ENCODE measurements around the gene PRAMEF33.
"Not testable (repeated sequence)": the region's sequence is repeated elsewhere in the genome, so short reads cannot be mapped to it uniquely, and the experiment has no call there.

The PRAMEF33 gene, protein sequence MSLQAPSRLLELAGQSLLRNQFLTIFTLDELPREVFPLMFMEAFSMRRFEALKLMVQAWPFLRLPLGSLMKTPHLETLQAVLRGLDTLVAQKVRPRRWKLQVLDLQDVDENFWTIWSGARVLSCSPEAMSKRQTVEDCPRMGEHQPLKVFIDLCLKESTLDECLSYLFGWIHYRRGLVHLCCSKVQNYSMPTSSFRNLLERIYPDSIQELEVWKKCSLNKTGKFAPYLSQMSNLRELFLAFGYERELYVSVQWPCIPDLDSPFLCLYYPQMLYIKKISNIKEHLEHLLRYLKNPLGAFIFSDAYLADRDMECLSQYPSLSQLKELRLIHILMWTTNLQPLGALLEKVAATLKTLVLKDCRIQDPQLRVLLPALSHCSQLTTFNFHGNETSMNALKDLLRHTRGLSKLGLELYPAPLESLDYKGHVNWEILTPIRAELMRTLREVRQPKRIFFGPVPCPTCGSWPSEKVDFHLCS

GRCh38 chr1:13303239-13303638 is at the start of gene PRAMEF33:
TSS of gene PRAMEF33 (plus strand) at chr1:13303539. CDS start at chr1:13305955, 2,416 bp downstream.
- not testable (repeated sequence) for H3K27me3 Mint-ChIP-seq, H3K36me3 Mint-ChIP-seq, H3K27ac Mint-ChIP-seq, H3K4me1 Mint-ChIP-seq, H3K9me3 Mint-ChIP-seq, H3K4me3 Mint-ChIP-seq, ATAC-seq

GRCh38 chr1:13253898-13254297 is 49.4 kb upstream of the PRAMEF33 start, which contains the start of gene PRAMEF5:
TSS of gene PRAMEF5 (plus strand) at chr1:13254198. CDS start at chr1:13259269, 5,071 bp downstream.
- not testable (repeated sequence) for ATAC-seq, H3K4me3 Mint-ChIP-seq, H3K27me3 Mint-ChIP-seq, H3K36me3 Mint-ChIP-seq, H3K27ac Mint-ChIP-seq, H3K4me1 Mint-ChIP-seq, H3K9me3 Mint-ChIP-seq

DNA sequence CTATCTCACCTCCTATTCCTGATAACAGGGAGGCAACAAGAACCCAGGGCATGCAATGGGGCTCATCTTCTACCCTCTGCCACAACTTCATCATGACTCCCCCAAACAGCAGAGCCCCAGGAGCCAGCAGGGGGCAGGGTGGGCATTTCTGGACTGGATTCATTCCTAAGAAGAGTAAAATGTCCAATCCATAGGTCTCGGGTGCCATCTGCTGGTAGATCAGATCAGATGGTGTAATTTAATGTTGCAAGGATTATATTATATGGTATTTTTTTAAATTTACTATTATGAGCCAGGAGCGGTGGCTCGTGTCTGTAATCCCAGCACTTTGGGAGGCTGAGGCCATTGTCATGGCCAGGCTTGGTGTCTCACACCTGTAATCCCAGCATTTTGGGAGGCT is 38.2 kb upstream of the PRAMEF33 start:
- not testable (repeated sequence) for ATAC-seq

GRCh38 chr1:13277016-13277415 is 26.3 kb upstream of the PRAMEF33 start:
- not testable (repeated sequence) for ATAC-seq, H3K4me3 Mint-ChIP-seq, H3K27me3 Mint-ChIP-seq, H3K9me3 Mint-ChIP-seq, H3K4me1 Mint-ChIP-seq, H3K36me3 Mint-ChIP-seq, H3K27ac Mint-ChIP-seq

More for the DNA sequence above, 38.2 kb upstream of the PRAMEF33 start:
- not testable (repeated sequence) for H3K4me3 Mint-ChIP-seq, H3K27me3 Mint-ChIP-seq, H3K36me3 Mint-ChIP-seq, H3K9me3 Mint-ChIP-seq, H3K4me1 Mint-ChIP-seq, H3K27ac Mint-ChIP-seq

- not testable (repeated sequence) for H3K27me3 Mint-ChIP-seq, H3K4me3 Mint-ChIP-seq, H3K27ac Mint-ChIP-seq, H3K36me3 Mint-ChIP-seq, ATAC-seq, H3K9me3 Mint-ChIP-seq, H3K4me1 Mint-ChIP-seq
These were observed 23.7 kb upstream of the PRAMEF33 start for GRCh38 chr1:13279617-13280016.

DNA sequence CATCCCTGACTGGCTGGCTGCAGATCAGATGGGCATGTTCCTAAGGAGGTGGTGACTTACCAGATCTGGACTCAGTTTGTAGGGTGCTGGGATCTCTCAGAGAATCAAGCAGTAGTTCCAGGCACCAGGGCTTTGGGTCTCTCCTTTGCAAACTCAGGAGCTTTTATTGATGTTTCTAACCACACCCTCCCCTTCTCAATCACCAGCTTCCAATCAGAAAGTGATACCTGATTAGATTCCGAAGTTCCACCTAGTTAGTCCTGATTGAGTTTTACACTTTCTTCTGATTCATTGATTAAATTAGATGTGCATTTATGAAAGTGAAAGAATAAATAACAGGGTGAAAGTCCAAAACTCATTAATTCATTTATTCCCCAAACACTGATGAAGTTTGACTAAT is 18.3 kb upstream of the PRAMEF33 start, which contains the start of gene PRAMEF8:
Gene PRAMEF8 (minus strand): TSS at position 101 of the 400 bp plus-strand sequence. CDS start 1,046 bp downstream, outside the sequence.
- not testable (repeated sequence) for ATAC-seq

DNA sequence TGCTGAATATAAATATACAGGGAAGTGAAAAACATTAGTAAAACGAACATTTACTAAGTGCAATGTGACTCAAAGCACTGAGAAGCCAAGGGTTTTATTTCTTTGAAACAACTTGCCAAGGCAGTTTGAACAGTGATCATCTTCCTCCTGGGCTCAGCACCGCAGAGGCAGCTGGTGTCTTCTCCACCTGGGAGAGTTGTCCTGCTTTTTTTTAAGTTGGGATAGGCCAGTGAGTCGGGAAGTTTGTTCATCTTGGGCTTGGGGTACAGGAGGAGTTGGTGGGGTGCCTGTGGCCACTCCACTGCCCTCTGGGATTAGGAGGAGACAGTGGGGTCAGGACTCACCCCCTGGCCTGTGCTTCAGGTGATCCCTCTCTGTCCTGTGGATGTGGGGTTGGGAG is 14.3 kb upstream of the PRAMEF33 start:
- not testable (repeated sequence) for H3K4me3 Mint-ChIP-seq, H3K27ac Mint-ChIP-seq, H3K27me3 Mint-ChIP-seq, ATAC-seq, H3K36me3 Mint-ChIP-seq, H3K4me1 Mint-ChIP-seq, H3K9me3 Mint-ChIP-seq

More for the DNA sequence above, 18.3 kb upstream of the PRAMEF33 start, which contains the start of gene PRAMEF8:
- H3K9me3 Mint-ChIP-seq, H3K36me3 Mint-ChIP-seq, H3K27ac Mint-ChIP-seq, H3K4me1 Mint-ChIP-seq, H3K4me3 Mint-ChIP-seq, H3K27me3 Mint-ChIP-seq: not testable (repeated sequence)

DNA sequence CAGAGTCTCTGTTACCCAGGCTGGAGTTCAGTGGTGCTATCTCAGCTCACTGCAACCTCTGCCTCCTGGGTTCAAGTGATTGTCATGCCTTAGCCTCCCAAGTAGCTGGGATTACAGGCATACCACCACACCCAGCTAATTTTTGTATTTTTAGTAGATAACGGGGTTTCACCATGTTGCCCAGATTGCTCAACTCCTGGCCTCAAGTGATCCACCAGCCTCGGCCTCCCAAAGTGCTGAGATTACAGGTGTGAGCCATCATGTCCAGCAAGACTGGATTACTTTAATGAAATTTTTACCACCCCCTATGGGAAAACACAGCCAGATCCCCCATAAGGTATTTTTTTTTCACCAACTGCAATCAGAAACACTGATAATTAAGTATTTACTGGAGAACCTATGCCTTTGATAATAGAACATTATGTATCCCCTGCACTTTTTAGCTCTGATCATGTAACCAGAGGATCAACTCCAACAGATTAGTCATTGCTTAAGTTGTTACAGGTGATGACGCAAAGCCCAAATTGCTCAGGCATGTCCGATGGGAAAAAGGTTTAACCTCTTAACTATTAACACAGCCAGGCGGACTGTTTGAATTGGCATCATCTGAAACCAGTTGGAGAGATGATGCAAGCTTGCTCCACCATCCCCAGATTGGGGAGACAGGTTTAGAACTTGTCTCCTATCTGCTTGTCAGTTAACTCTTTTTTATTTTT is 6.0 kb upstream of the PRAMEF33 start:
- H3K4me3 Mint-ChIP-seq, H3K36me3 Mint-ChIP-seq, H3K27ac Mint-ChIP-seq, H3K9me3 Mint-ChIP-seq, H3K27me3 Mint-ChIP-seq, ATAC-seq, H3K4me1 Mint-ChIP-seq: not testable (repeated sequence)

DNA sequence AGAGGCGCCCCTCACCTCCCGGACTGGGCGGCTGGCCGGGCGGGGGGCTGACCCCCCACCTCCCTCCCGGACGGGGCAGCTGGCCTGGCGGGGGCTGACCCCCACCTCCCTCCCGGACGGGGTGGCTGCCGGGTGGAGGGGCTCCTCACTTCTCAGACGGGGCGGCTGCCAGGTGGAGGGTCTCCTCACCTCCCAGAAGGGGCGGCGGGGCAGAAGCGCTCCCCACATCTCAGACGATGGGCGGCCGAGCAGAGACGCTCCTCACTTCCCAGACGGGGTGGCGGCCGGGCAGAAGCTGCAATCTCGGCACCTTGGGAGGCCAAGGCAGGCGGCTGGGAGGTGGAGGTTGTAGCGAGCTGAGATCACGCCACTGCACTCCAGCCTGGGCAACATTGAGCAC is 4.6 kb upstream of the PRAMEF33 start:
- not testable (repeated sequence) for H3K4me3 Mint-ChIP-seq, ATAC-seq, H3K4me1 Mint-ChIP-seq, H3K9me3 Mint-ChIP-seq, H3K36me3 Mint-ChIP-seq, H3K27me3 Mint-ChIP-seq, H3K27ac Mint-ChIP-seq

GRCh38 chr1:13302197-13302596 is 1.1 kb upstream of the PRAMEF33 start:
- not testable (repeated sequence) for ATAC-seq, H3K27me3 Mint-ChIP-seq, H3K9me3 Mint-ChIP-seq, H3K27ac Mint-ChIP-seq, H3K36me3 Mint-ChIP-seq, H3K4me1 Mint-ChIP-seq, H3K4me3 Mint-ChIP-seq

- not testable (repeated sequence) for H3K27ac Mint-ChIP-seq, H3K9me3 Mint-ChIP-seq, H3K27me3 Mint-ChIP-seq, ATAC-seq, H3K4me1 Mint-ChIP-seq, H3K36me3 Mint-ChIP-seq, H3K4me3 Mint-ChIP-seq
These were observed 11.9 kb downstream of the PRAMEF33 start, which contains the start of gene PRAMEF15 for GRCh38 chr1:13315281-13315680. TSS of gene PRAMEF15 (plus strand) at chr1:13315581. CDS start at chr1:13318408, 2,827 bp downstream.

DNA sequence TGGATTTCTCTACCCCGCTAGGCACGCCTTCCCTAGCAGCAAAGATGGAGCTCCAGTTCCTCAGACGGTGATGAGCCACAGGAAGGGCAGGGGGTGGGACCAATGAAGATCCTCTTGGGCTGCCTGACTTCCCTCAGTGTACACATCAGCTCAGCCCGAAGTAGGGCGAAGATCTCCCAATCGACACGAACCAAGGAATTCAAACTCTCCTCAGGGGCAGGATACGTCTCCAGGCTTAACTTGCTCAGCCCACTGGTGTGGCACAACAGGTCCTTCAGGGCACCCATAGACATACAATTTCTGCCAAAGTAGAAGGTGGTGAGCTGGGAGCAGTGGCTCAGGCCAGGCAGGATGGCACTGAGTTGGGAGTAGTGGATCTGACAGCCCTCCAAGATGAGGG is 39.2 kb downstream of the PRAMEF33 start:
- ATAC-seq, H3K27me3 Mint-ChIP-seq, H3K4me1 Mint-ChIP-seq, H3K36me3 Mint-ChIP-seq, H3K27ac Mint-ChIP-seq, H3K9me3 Mint-ChIP-seq, H3K4me3 Mint-ChIP-seq: not testable (repeated sequence)

- not testable (repeated sequence) for ATAC-seq, H3K4me1 Mint-ChIP-seq
These were observed 43.7 kb downstream of the PRAMEF33 start, which contains the start of gene PRAMEF14 for GRCh38 chr1:13347034-13347433. TSS of gene PRAMEF14 (minus strand) at chr1:13347134. CDS start at chr1:13345314, 1,820 bp downstream.

GRCh38 chr1:13353476-13353875 is 50.1 kb downstream of the PRAMEF33 start:
- H3K27me3 Mint-ChIP-seq, ATAC-seq, H3K4me1 Mint-ChIP-seq: not testable (repeated sequence)

More at GRCh38 chr1:13347034-13347433, 43.7 kb downstream of the PRAMEF33 start, which contains the start of gene PRAMEF14:
- not testable (repeated sequence) for H3K36me3 Mint-ChIP-seq, H3K4me3 Mint-ChIP-seq, H3K9me3 Mint-ChIP-seq, H3K27ac Mint-ChIP-seq
- H3K27me3 Mint-ChIP-seq, result peaks cover 17% of the 10 kb centered on the region

GRCh38 chr1:13354475-13354874 is 51.1 kb downstream of the PRAMEF33 start:
- not testable (repeated sequence) for H3K4me3 Mint-ChIP-seq, H3K36me3 Mint-ChIP-seq, H3K4me1 Mint-ChIP-seq, H3K27me3 Mint-ChIP-seq, H3K27ac Mint-ChIP-seq, H3K9me3 Mint-ChIP-seq, ATAC-seq

More at GRCh38 chr1:13353476-13353875, 50.1 kb downstream of the PRAMEF33 start:
- not testable (repeated sequence) for H3K36me3 Mint-ChIP-seq, H3K27ac Mint-ChIP-seq, H3K4me3 Mint-ChIP-seq, H3K9me3 Mint-ChIP-seq

Measured in stimulated activated memory B cell treated with anti-CD40 and anti-IgM and Interleukin-4, amounts not matched to agents 10 μg/mL and 1 μg/mL and 100 μg/mL, for 72 hours (primary cell).